Keratinocyte (primary cell): Measurements from ENCODE around the gene AKR1C4. TPM values are rescaled to one million over a fixed set of nuclear protein-coding genes. Genes with fewer than 3 reads are reported as not detected.

Experiments
- DNase-seq: peaks from one replicate; pipeline ENCODE4 v3.0.0-alpha.2; 2011; ENCODE audit warnings: low read depth, missing footprints, low spot score
- FAIRE-seq: peaks from 2 replicates; lab custom pipeline; 2011; peaks lifted over from hg19 to GRCh38; lab: Jason Lieb, UNC
- H2AFZ ChIP-seq: 2 replicates; pipeline ENCODE4 v1.6.0; 2012; ENCODE audit warnings: low read length, control low read depth, inconsistent platforms; ENCODE audit not compliant: control insufficient read depth
- H3K27ac ChIP-seq: 2 replicates; pipeline ENCODE4 v1.5.1; 2011; ENCODE audit warnings: low read length; ENCODE audit not compliant: control insufficient read depth, insufficient read depth
- H3K27me3 ChIP-seq: 3 replicates; pipeline ENCODE4 v1.6.0; 2011; ENCODE audit warnings: low read length; ENCODE audit not compliant: control insufficient read depth, insufficient read depth; ENCODE audit errors: extremely low read depth
- H3K36me3 ChIP-seq, 2 experiments: 2 replicates in 1 of 2; 3 replicates in 1 of 2; pipeline ENCODE4 v1.5.1; 2011; ENCODE audit warnings: low read length in 2 of 2, mild to moderate bottlenecking in 1 of 2; ENCODE audit not compliant: control insufficient read depth in 2 of 2, insufficient read depth in 2 of 2; ENCODE audit errors: extremely low read depth in 1 of 2
- H3K4me1 ChIP-seq: 3 replicates; pipeline ENCODE4 v1.5.1; 2011; ENCODE audit warnings: low read length; ENCODE audit not compliant: control insufficient read depth, insufficient read depth; ENCODE audit errors: extremely low read depth
- H3K4me2 ChIP-seq: 3 replicates; pipeline ENCODE4 v1.6.0; 2011; ENCODE audit warnings: low read depth, low read length; ENCODE audit not compliant: control insufficient read depth, insufficient read depth; ENCODE audit errors: extremely low read depth
- H3K4me3 ChIP-seq, 3 experiments: fragments of 200-600 bp in 1 of 3; sonication (generic) in 1 of 3; 2 replicates in 2 of 3; 3 replicates in 1 of 3; pipeline ENCODE4 v1.5.1; 2011 to 2016; ENCODE audit warnings: low read length in 3 of 3, mild to moderate bottlenecking in 3 of 3, control low read depth in 2 of 3, inconsistent platforms in 1 of 3, low read depth in 1 of 3, mixed read lengths in 1 of 3, mixed run types in 1 of 3, moderate library complexity in 1 of 3; ENCODE audit not compliant: control insufficient read depth in 2 of 3, insufficient read depth in 2 of 3; ENCODE audit errors: extremely low read depth in 1 of 3
- H3K79me2 ChIP-seq: 2 replicates; pipeline ENCODE4 v1.6.0; 2012; ENCODE audit warnings: low read length; ENCODE audit not compliant: control insufficient read depth, insufficient read depth
- H3K9ac ChIP-seq: 3 replicates; pipeline ENCODE4 v1.6.0; 2011; ENCODE audit warnings: low read length; ENCODE audit not compliant: control insufficient read depth, insufficient read depth; ENCODE audit errors: extremely low read depth
- H3K9me1 ChIP-seq: 3 replicates; pipeline ENCODE4 v1.6.0; 2011; ENCODE audit warnings: low read length; ENCODE audit not compliant: control insufficient read depth, insufficient read depth; ENCODE audit errors: extremely low read depth
- H3K9me3 ChIP-seq: 2 replicates; pipeline ENCODE4 v1.5.1; 2012; ENCODE audit warnings: low read depth, low read length; ENCODE audit not compliant: control insufficient read depth
- H4K20me1 ChIP-seq: 3 replicates; pipeline ENCODE4 v1.6.0; 2011; ENCODE audit warnings: low read length; ENCODE audit not compliant: control insufficient read depth, insufficient read depth; ENCODE audit errors: extremely low read depth
- EZH2 ChIP-seq: IDR thresholded peaks from one replicate; pipeline ENCODE4 v1.6.1; 2012; ENCODE audit warnings: inconsistent platforms, mild to moderate bottlenecking, low read length, moderate library complexity
- dilution Hi-C: fragments of 300-500 bp; cut with MboI; formaldehyde crosslinking; loops from one replicate; pipeline ENCODE4 v1.7.0; 2020; ENCODE audit warnings: low sequenced_read_pairs; ENCODE audit not compliant: extremely low pct_ligation_motif_present
- polyA plus RNA-seq, 5 experiments: library from polyadenylated mRNA; depleted of rRNA in 3 of 5; stranded (reverse) in 3 of 5; stranded (forward) in 1 of 5; unstranded in 1 of 5; fragments of >200 nt; gene quantifications; 1 replicate in 1 of 5; 2 replicates in 3 of 5; 3 replicates in 1 of 5; pipeline versions ENCODE4 v1.2.1 to v1.2.3, GENCODE V29; 2011 to 2012; ENCODE audit warnings: missing spikeins in 2 of 5, low read depth in 1 of 5, low replicate concordance in 1 of 5
- TF ChIP-seq, protein P1 (sequence below), 3 experiments: IDR thresholded peaks in 1 of 3; conservative IDR thresholded peaks in 1 of 3; optimal IDR thresholded peaks in 1 of 3; 2 replicates in 2 of 3; 3 replicates in 1 of 3; pipeline versions ENCODE3 to v1.5.1; 2011; ENCODE audit warnings: low read length in 3 of 3, mild to moderate bottlenecking in 3 of 3, moderate library complexity in 2 of 3, control low read depth in 1 of 3, inconsistent platforms in 1 of 3; ENCODE audit not compliant: insufficient read depth in 2 of 3; ENCODE audit errors: extremely low read depth in 1 of 3

The AKR1C4 gene
- polyA plus RNA-seq, 1 donor (not counting 4 experiments of a cell fraction or from before 2014, with no cell fraction given) = not detected

DNA sequence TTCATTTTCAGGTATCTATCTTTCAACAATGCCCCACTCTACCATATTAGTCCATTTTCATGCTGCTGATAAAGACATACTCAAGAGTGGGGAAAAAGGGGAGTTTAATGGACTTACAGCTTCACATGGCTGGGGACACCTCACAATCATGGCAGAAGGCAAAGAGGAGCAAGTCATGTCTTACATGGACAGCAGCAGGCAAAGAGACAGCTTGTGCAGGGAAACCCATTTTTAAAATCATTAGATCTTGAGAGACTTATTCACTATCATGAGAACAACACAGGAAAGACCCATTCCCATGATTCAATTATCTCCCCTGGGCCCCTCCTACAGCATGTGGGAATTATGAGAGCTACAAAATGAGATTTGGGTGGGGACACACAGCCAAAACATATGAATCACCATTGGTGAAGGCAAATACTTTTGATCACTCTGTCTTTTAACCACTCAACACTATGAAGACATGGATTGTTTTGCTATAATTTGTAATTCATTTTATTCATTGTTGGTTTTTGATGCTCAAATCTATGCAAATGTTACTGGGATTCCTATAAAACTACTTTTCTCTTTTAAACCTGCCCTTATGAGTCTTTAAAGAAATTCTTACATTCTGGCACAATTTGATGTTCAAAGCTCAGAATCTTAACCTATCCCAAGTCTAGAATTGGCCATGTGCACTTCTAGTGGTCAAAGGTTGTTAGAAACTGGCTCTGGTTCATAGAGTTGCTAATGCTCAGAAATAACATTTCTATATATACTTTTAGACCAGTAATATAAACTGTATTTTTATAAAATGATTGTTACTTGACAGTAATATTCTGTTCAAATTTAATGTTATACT is 15.3 kb downstream of the AKR1C4 start:
- Histone ChIP-seq H3K27ac (no peak overlapping the region), H3K79me2 (no peaks in the 10 kb centered on the region), H3K9me1 (no peaks in the 10 kb centered on the region), H2AFZ (no peak overlapping the region), H3K4me2 (no peak overlapping the region), H3K27me3 (peaks cover 4% of the 10 kb centered on the region), H3K9me3 (no peaks in the 10 kb centered on the region), H3K9ac (no peak overlapping the region), H3K4me1 (no peaks in the 10 kb centered on the region), H3K36me3 (no peaks in the 10 kb centered on the region), H3K4me3 (no peak overlapping the region), H4K20me1 (no peaks in the 10 kb centered on the region)
- DNase-seq = no peak
- FAIRE-seq = no peak
- TF ChIP-seq EZH2 = no peak
- TF ChIP-seq, protein P1, sequence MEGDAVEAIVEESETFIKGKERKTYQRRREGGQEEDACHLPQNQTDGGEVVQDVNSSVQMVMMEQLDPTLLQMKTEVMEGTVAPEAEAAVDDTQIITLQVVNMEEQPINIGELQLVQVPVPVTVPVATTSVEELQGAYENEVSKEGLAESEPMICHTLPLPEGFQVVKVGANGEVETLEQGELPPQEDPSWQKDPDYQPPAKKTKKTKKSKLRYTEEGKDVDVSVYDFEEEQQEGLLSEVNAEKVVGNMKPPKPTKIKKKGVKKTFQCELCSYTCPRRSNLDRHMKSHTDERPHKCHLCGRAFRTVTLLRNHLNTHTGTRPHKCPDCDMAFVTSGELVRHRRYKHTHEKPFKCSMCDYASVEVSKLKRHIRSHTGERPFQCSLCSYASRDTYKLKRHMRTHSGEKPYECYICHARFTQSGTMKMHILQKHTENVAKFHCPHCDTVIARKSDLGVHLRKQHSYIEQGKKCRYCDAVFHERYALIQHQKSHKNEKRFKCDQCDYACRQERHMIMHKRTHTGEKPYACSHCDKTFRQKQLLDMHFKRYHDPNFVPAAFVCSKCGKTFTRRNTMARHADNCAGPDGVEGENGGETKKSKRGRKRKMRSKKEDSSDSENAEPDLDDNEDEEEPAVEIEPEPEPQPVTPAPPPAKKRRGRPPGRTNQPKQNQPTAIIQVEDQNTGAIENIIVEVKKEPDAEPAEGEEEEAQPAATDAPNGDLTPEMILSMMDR (optimal IDR thresholded peaks at IDR 0.05 in 1 of 3, IDR thresholded peaks at IDR 0.05 in 1 of 3, conservative IDR thresholded peaks at IDR 0.05 in 1 of 3; ENCODE audit: extremely low read depth in 1 of 3, insufficient read depth in 2 of 3, low read length in 3 of 3) = no peak
- dilution Hi-C loops = no loop called here

DNA sequence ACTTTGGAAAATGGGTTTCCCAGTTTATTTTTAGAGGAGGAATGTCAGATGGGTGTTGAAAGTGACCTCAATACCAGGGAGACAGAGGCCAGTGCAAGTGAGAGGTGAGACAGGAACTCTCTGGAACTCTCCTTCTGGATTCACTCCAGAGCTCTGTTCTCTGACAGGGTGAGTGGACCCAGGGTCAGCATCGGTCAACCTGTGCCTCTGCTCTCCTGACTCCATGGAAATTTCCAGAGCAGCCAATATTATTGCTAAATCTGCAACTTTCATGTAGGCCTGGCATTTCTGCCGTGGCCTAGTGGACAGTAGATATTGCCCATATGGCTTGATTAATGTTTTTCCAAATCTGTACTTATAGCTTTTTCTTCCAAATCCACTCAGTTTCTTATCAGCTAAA is 20.2 kb downstream of the AKR1C4 start:
- H3K9ac ChIP-seq = no peak overlapping the region
- no peak overlapping the region for H3K4me3 ChIP-seq
- H3K4me1 ChIP-seq = no peaks in the 10 kb centered on the region
- no peak for DNase-seq
- H4K20me1 ChIP-seq = no peaks in the 10 kb centered on the region
- no peaks in the 10 kb centered on the region for H3K79me2 ChIP-seq
- H3K9me3 ChIP-seq = no peaks in the 10 kb centered on the region
- no peak for TF ChIP-seq EZH2
- TF ChIP-seq, protein P1 (optimal IDR thresholded peaks at IDR 0.05 in 1 of 3, IDR thresholded peaks at IDR 0.05 in 1 of 3, conservative IDR thresholded peaks at IDR 0.05 in 1 of 3; ENCODE audit: extremely low read depth in 1 of 3, insufficient read depth in 2 of 3, low read length in 3 of 3) = no peak
- no peak overlapping the region for H3K4me2 ChIP-seq
- H3K36me3 ChIP-seq = no peaks in the 10 kb centered on the region
- dilution Hi-C loops = no loop called here
- peaks cover 8% of the 10 kb centered on the region for H3K27me3 ChIP-seq
- no peak overlapping the region for H3K27ac ChIP-seq
- no peak overlapping the region for H2AFZ ChIP-seq
- FAIRE-seq = no peak
- H3K9me1 ChIP-seq = no peaks in the 10 kb centered on the region
